GM21825 (cell line): Measurements from ENCODE around the gene SDF2.
A peak's percentile ranks its signal among the peaks of the same experiment; 100 is the strongest.

Experiments used
- ATAC-seq: cut with Tn5 transposase; IDR thresholded peaks from one replicate; pipeline ENCODE4 v1.9.1; 2021; ENCODE audit warnings: mild to moderate bottlenecking, moderate library complexity; ENCODE audit not compliant: unreplicated experiment

The SDF2 gene

GRCh38 chr17:28661635-28662526, at the start of gene SDF2, which contains the start of gene SUPT6H:
Gene SDF2 (minus strand): TSS chr17:28661906. CDS start chr17:28661876, 30 bp downstream.
Gene SUPT6H (plus strand): TSS chr17:28662205. CDS start chr17:28673402, 11,197 bp downstream.
- ATAC-seq, result peak; percentile 70

- ATAC-seq, result peak; percentile 45
Observed at GRCh38 chr17:28710861-28711722, 49.4 kb upstream of the SDF2 start.

GRCh38 chr17:28707339-28707720, 45.6 kb upstream of the SDF2 start:
- no peak for ATAC-seq

- ATAC-seq, result no peak
Observed at GRCh38 chr17:28706471-28707338, 45.0 kb upstream of the SDF2 start.

GRCh38 chr17:28705728-28706334, 44.1 kb upstream of the SDF2 start:
- no peak for ATAC-seq

GRCh38 chr17:28705074-28705659, 43.5 kb upstream of the SDF2 start:
- ATAC-seq, result no peak

- no peak for ATAC-seq
Observed at GRCh38 chr17:28704219-28704858, 42.6 kb upstream of the SDF2 start.

- ATAC-seq, result no peak
Observed at GRCh38 chr17:28703552-28704218, 42.0 kb upstream of the SDF2 start.

- ATAC-seq, result no peak
Observed at GRCh38 chr17:28702752-28703150, 41.0 kb upstream of the SDF2 start.

- no peak for ATAC-seq
Observed at GRCh38 chr17:28702026-28702751, 40.5 kb upstream of the SDF2 start.

- no peak for ATAC-seq
Observed at GRCh38 chr17:28700830-28701492, 39.3 kb upstream of the SDF2 start.

- no peak for ATAC-seq
Observed at GRCh38 chr17:28700278-28700677, 38.6 kb upstream of the SDF2 start.

- no peak for ATAC-seq
Observed at GRCh38 chr17:28698253-28698941, 36.7 kb upstream of the SDF2 start.

GRCh38 chr17:28693869-28694268, 32.2 kb upstream of the SDF2 start:
- no peak for ATAC-seq

GRCh38 chr17:28689011-28689410, 27.3 kb upstream of the SDF2 start:
- no peak for ATAC-seq

- ATAC-seq, result no peak
Observed at GRCh38 chr17:28688481-28688880, 26.8 kb upstream of the SDF2 start.

GRCh38 chr17:28686296-28686695, 24.6 kb upstream of the SDF2 start:
- ATAC-seq, result no peak
